ENCODE results near the gene MED20. TPM values are rescaled to one million over a fixed set of nuclear protein-coding genes. Genes with fewer than 3 reads are reported as not detected.

Gene MED20
- total and polyA plus RNA-seq, 10 of the 15 experiments (the other 5 are each of a cell fraction or from before 2014, with no cell fraction given): 13.4 to 24.8 (median 17.9) TPM

DNA sequence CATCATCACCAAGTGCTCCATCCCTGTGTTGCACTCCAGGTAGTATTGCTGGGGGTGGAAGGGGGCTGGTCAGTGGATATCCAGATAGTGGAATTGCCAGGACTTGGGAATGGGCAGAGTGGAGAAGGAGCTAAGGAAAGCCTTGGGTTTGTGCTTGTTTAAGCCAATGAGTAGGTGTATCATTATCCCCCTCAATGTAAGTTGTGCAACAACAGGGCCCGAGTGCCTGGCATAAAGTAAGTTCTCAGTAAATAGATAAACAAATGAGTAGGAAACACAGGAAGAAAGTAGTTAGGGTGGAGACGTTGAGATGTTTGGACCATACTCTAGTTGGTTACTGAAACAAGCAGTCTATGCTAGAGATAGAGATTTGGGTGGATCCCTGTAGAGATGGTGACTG lies 10.9 kb upstream of the MED20 start:
- 3% methylated on average over 2 of the region's 2 CpGs for WGBS (ENCODE audit: insufficient coverage, insufficient replicate concordance, low lambda C conversion rate, missing lambda C conversion rate)

More for the DNA sequence above, 10.9 kb upstream of the MED20 start:
- no peak overlapping the region for H2AFZ ChIP-seq (ENCODE audit: control insufficient read depth, low read depth, low read length)
- ATAC-seq (no peak), FAIRE-seq (no peak), DNase-seq (ENCODE audit: low read depth, low spot score) (no peak)
- no TSS peak for BruUV-seq (replicated peaks)
- ChIA-PET POLR2A (interaction anchor here (1.0 kb wide), 1 partner anchor 73 kb away, joined by 3 read pairs; no protein-coding TSS in a partner anchor), CTCF (interaction anchor here (0.6 to 13.2 kb wide), 3 partner anchors 8 to 97 kb away, joined by 3 to 137 read pairs (median 4); partner anchors contain the start of genes BYSL and MED20), RAD21 (ENCODE audit: unreplicated experiment) (no interaction called here), SMC1A (ENCODE audit: uncharacterized antibody, unreplicated experiment) (no interaction called here)
- intact Hi-C loops (cut with micrococcal nuclease; ENCODE audit: unreplicated experiment) (no loop called here), in situ Hi-C loops (cut with MboI) (loop anchor here (10.0 kb wide), 1 partner anchor 113 kb away; no protein-coding TSS in a partner anchor)
- peaks cover 2% of the 10 kb centered on the region; the same call in 1 of the 2 replicates for H4K20me1 ChIP-seq (ENCODE audit: control insufficient read depth, insufficient read depth)
- H3K9me3 ChIP-seq (replicated peaks; ENCODE audit: control insufficient read depth, insufficient read depth, low read length): no peaks in the 10 kb centered on the region
- TF ChIP-seq MTA3 (IDR thresholded peaks at IDR 0.05; ENCODE audit: borderline replicate concordance, low read length) (no peak), CHD1 (IDR thresholded peaks at IDR 0.05; ENCODE audit: low read depth, low read length) (no peak), NBN (IDR thresholded peaks at IDR 0.05) (no peak), CEBPB (IDR thresholded peaks at IDR 0.05; ENCODE audit: borderline replicate concordance in 1 of 2, low read depth in 2 of 2, low read length in 2 of 2) (no peak), ASH2L (IDR thresholded peaks at IDR 0.05; ENCODE audit: borderline replicate concordance, low read depth) (no peak), EZH2 (IDR thresholded peaks at IDR 0.05; ENCODE audit: borderline replicate concordance, control insufficient read depth, low read depth, low read length) (no peak)
- TF ChIP-seq, protein P1, sequence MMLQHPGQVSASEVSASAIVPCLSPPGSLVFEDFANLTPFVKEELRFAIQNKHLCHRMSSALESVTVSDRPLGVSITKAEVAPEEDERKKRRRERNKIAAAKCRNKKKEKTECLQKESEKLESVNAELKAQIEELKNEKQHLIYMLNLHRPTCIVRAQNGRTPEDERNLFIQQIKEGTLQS (IDR thresholded peaks at IDR 0.05; ENCODE audit: borderline replicate concordance, extremely low read depth, low read depth, low read length): no peak
- TF ChIP-seq, protein P2, sequence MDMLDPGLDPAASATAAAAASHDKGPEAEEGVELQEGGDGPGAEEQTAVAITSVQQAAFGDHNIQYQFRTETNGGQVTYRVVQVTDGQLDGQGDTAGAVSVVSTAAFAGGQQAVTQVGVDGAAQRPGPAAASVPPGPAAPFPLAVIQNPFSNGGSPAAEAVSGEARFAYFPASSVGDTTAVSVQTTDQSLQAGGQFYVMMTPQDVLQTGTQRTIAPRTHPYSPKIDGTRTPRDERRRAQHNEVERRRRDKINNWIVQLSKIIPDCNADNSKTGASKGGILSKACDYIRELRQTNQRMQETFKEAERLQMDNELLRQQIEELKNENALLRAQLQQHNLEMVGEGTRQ (IDR thresholded peaks at IDR 0.05; ENCODE audit: borderline replicate concordance, low read depth, low read length): no peak
- TF ChIP-seq, protein P3, sequence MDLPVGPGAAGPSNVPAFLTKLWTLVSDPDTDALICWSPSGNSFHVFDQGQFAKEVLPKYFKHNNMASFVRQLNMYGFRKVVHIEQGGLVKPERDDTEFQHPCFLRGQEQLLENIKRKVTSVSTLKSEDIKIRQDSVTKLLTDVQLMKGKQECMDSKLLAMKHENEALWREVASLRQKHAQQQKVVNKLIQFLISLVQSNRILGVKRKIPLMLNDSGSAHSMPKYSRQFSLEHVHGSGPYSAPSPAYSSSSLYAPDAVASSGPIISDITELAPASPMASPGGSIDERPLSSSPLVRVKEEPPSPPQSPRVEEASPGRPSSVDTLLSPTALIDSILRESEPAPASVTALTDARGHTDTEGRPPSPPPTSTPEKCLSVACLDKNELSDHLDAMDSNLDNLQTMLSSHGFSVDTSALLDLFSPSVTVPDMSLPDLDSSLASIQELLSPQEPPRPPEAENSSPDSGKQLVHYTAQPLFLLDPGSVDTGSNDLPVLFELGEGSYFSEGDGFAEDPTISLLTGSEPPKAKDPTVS (IDR thresholded peaks at IDR 0.05; ENCODE audit: low read depth, low read length): no peak
- no peaks in the 10 kb centered on the region for H3K27me3 ChIP-seq (replicated peaks in 1 of 2; ENCODE audit: control insufficient read depth in 2 of 2, insufficient read depth in 2 of 2, low read length in 1 of 2)
- peaks cover 40 to 55% of the 10 kb centered on the region in 2 experiments for H3K36me3 ChIP-seq (ENCODE audit: control insufficient read depth in 2 of 2, insufficient read depth in 2 of 2, low read length in 1 of 2)
- no peaks in the 10 kb centered on the region for H3K79me2 ChIP-seq (ENCODE audit: control insufficient read depth, insufficient read depth, low read length)
- no peak overlapping the region for H3K27ac ChIP-seq (ENCODE audit: control insufficient read depth, insufficient read depth)
- no peak overlapping the region for H3K4me2 ChIP-seq (ENCODE audit: control insufficient read depth, insufficient read depth)
- peaks cover 20% of the 10 kb centered on the region for H3K4me1 ChIP-seq (ENCODE audit: control insufficient read depth, insufficient read depth, low read length)
- no peak overlapping the region for H3K9ac ChIP-seq (ENCODE audit: control insufficient read depth, insufficient read depth, low read length)
- H3K4me3 ChIP-seq: no peak overlapping the region

All from GM12878 (cell line).